AG20443 (cell line): ENCODE results near the gene ZFP42.
A peak's percentile ranks its signal among the peaks of the same experiment; 100 is the strongest.
"Not testable (repeated sequence)": the region's sequence is repeated elsewhere in the genome, so short reads cannot be mapped to it uniquely, and the experiment has no call there.

Source experiments
- DNase-seq: peaks from one replicate; pipeline ENCODE4 v3.0.0; 2012; ENCODE audit warnings: low spot score, mixed read lengths

The ZFP42 gene

GRCh38 chr4:187995322-187996207 lies at the start of gene ZFP42:
ZFP42 (plus strand) TSS chr4:187995771; CDS start chr4:188002808, 7,037 bp downstream.
- no peak for DNase-seq

GRCh38 chr4:187961171-187961570 lies 34.4 kb upstream of the ZFP42 start:
- no peak for DNase-seq

GRCh38 chr4:187961961-187962360 lies 33.6 kb upstream of the ZFP42 start:
- no peak for DNase-seq

- DNase-seq = no peak
These were observed 32.6 kb upstream of the ZFP42 start for GRCh38 chr4:187962926-187963325.

- DNase-seq = no peak
These were observed 29.8 kb upstream of the ZFP42 start for GRCh38 chr4:187965726-187966125.

GRCh38 chr4:187972135-187972534 lies 23.4 kb upstream of the ZFP42 start:
- no peak for DNase-seq

GRCh38 chr4:187983746-187984145 lies 11.8 kb upstream of the ZFP42 start:
- no peak for DNase-seq

- DNase-seq = no peak
These were observed 2.6 kb upstream of the ZFP42 start for GRCh38 chr4:187992971-187993370.

- no peak for DNase-seq
These were observed 1.7 kb upstream of the ZFP42 start for GRCh38 chr4:187993827-187994226.

- DNase-seq = no peak
These were observed 1.1 kb downstream of the ZFP42 start for GRCh38 chr4:187996502-187997177.

GRCh38 chr4:187997991-187998390 lies 2.4 kb downstream of the ZFP42 start:
- not testable (repeated sequence) for DNase-seq

- no peak for DNase-seq
These were observed 3.9 kb downstream of the ZFP42 start for GRCh38 chr4:187999406-187999932.

- DNase-seq = no peak
These were observed 6.8 kb downstream of the ZFP42 start for GRCh38 chr4:188002323-188002722.

- no peak for DNase-seq
These were observed 7.2 kb downstream of the ZFP42 start for GRCh38 chr4:188002751-188003150.

GRCh38 chr4:188005561-188005960 lies 10.0 kb downstream of the ZFP42 start:
- DNase-seq = no peak

GRCh38 chr4:188006285-188006848 lies 10.8 kb downstream of the ZFP42 start:
- DNase-seq = no peak

GRCh38 chr4:188008377-188008776 lies 12.8 kb downstream of the ZFP42 start:
- no peak for DNase-seq

GRCh38 chr4:188012426-188012945 lies 16.9 kb downstream of the ZFP42 start:
- no peak for DNase-seq

GRCh38 chr4:188015025-188015940 lies 19.7 kb downstream of the ZFP42 start:
- peak; percentile 12 for DNase-seq

- DNase-seq = no peak
These were observed 21.2 kb downstream of the ZFP42 start for GRCh38 chr4:188016754-188017153.

- DNase-seq = no peak
These were observed 22.7 kb downstream of the ZFP42 start for GRCh38 chr4:188018262-188018661.
